Glutamatergic neuron (in vitro differentiated cells): ENCODE results near the gene GFRA3. TPM values are rescaled to one million over a fixed set of nuclear protein-coding genes. Genes with fewer than 3 reads are reported as not detected.
"Not testable (repeated sequence)": the region's sequence is repeated elsewhere in the genome, so short reads cannot be mapped to it uniquely, and the experiment has no call there.

ENCODE experiments used
- DNase-seq: peaks from one replicate; pipeline ENCODE4 v3.0.0; 2022
- H3K27ac Mint-ChIP-seq: one replicate; pipeline ENCODE4 v1.8.0; 2020; ENCODE audit warnings: mild to moderate bottlenecking, mixed read lengths, inconsistent platforms; ENCODE audit not compliant: unreplicated experiment
- H3K27me3 Mint-ChIP-seq: one replicate; pipeline ENCODE4 v1.8.0; 2020; ENCODE audit warnings: mild to moderate bottlenecking, moderate library complexity, mixed read lengths, inconsistent platforms; ENCODE audit not compliant: unreplicated experiment
- H3K36me3 Mint-ChIP-seq: one replicate; pipeline ENCODE4 v1.8.0; 2020; ENCODE audit warnings: mild to moderate bottlenecking, mixed read lengths, inconsistent platforms; ENCODE audit not compliant: unreplicated experiment
- H3K4me1 Mint-ChIP-seq: one replicate; pipeline ENCODE4 v1.8.0; 2020; ENCODE audit warnings: mild to moderate bottlenecking, low read depth, mixed read lengths, inconsistent platforms; ENCODE audit not compliant: unreplicated experiment
- H3K4me3 Mint-ChIP-seq: one replicate; pipeline ENCODE4 v1.8.0; 2020; ENCODE audit warnings: mild to moderate bottlenecking, mixed read lengths, inconsistent platforms; ENCODE audit not compliant: unreplicated experiment
- H3K9me3 Mint-ChIP-seq: one replicate; pipeline ENCODE4 v1.8.0; 2020; ENCODE audit warnings: mild to moderate bottlenecking, moderate library complexity, mixed read lengths, inconsistent platforms; ENCODE audit not compliant: unreplicated experiment
- CTCF ChIP-seq: fragments of 200-600 bp; sonication (generic); IDR thresholded peaks from one replicate; pipeline ENCODE4 v1.5.0; 2021; ENCODE audit not compliant: partially characterized antibody, unreplicated experiment
- long read RNA-seq: library from polyadenylated mRNA; unstranded; transcript quantifications from one replicate; pipeline ENCODE4 v2.0.0, GENCODE V29; 2020; ENCODE audit not compliant: unreplicated experiment
- total RNA-seq: library from RNA; stranded (reverse); fragmentation: NEBNext Ultra II Directional; extraction: Animal tissue kit (Norgen Biotek cat#: 25700); gene quantifications from one replicate; pipeline ENCODE4 v1.2.1, GENCODE V29; 2021; ENCODE audit not compliant: unreplicated experiment

Gene GFRA3
- total RNA-seq, result 1.1 TPM
- long read RNA-seq, partial matches to known transcripts, result 0 of 1 reads
- long read RNA-seq, other reads (novel, unspliced or antisense), result 1 of 1 reads

GRCh38 chr5:138274189-138274853, at the start of gene GFRA3:
TSS of gene GFRA3 (minus strand) at chr5:138274621. CDS start at chr5:138274424, 197 bp downstream.
- Mint-ChIP-seq H3K4me1 (peaks cover 7% of the 10 kb centered on the region), H3K36me3 (no peaks in the 10 kb centered on the region), H3K9me3 (no peaks in the 10 kb centered on the region), H3K4me3 (peak within 1 kb of the TSS; percentile 83), H3K27me3 (peaks cover 14% of the 10 kb centered on the region), H3K27ac (no peak within 1 kb of the TSS)
- no peak for TF ChIP-seq CTCF
- peak; percentile 47 for DNase-seq

GRCh38 chr5:138318211-138318610, 43.8 kb upstream of the GFRA3 start:
- H3K36me3 Mint-ChIP-seq, H3K27me3 Mint-ChIP-seq, DNase-seq, H3K4me1 Mint-ChIP-seq, H3K9me3 Mint-ChIP-seq, H3K4me3 Mint-ChIP-seq, H3K27ac Mint-ChIP-seq: not testable (repeated sequence)

GRCh38 chr5:138316355-138316754, 41.9 kb upstream of the GFRA3 start:
- Mint-ChIP-seq H3K4me1 (no peaks in the 10 kb centered on the region), H3K27ac (no peak overlapping the region), H3K4me3 (no peak overlapping the region), H3K36me3 (no peaks in the 10 kb centered on the region), H3K27me3 (peaks cover 1% of the 10 kb centered on the region), H3K9me3 (no peaks in the 10 kb centered on the region)
- no peak for TF ChIP-seq CTCF
- DNase-seq, result no peak

- DNase-seq, result no peak
- no peaks in the 10 kb centered on the region for H3K9me3 Mint-ChIP-seq
- TF ChIP-seq CTCF, result no peak
- H3K27me3 Mint-ChIP-seq, result peaks cover 1% of the 10 kb centered on the region
- no peaks in the 10 kb centered on the region for H3K36me3 Mint-ChIP-seq
- H3K4me1 Mint-ChIP-seq, result no peaks in the 10 kb centered on the region
- H3K4me3 Mint-ChIP-seq, result no peak overlapping the region
- no peak overlapping the region for H3K27ac Mint-ChIP-seq
Measured at GRCh38 chr5:138315751-138316278, 41.4 kb upstream of the GFRA3 start.

GRCh38 chr5:138305797-138306196, 31.4 kb upstream of the GFRA3 start:
- Mint-ChIP-seq H3K9me3 (no peaks in the 10 kb centered on the region), H3K36me3 (no peaks in the 10 kb centered on the region), H3K27me3 (no peaks in the 10 kb centered on the region), H3K27ac (no peak overlapping the region), H3K4me3 (no peak overlapping the region), H3K4me1 (no peaks in the 10 kb centered on the region)
- no peak for DNase-seq
- no peak for TF ChIP-seq CTCF
